ENCODE measurements around the gene PCDHB16. TPM values are rescaled to one million over a fixed set of nuclear protein-coding genes. Genes with fewer than 3 reads are reported as not detected.
"Not testable (repeated sequence)": the region's sequence is repeated elsewhere in the genome, so short reads cannot be mapped to it uniquely, and the experiment has no call there.

Gene PCDHB16
- total RNA-seq, 1 donor from 2014 or later = 12.3 TPM

DNA sequence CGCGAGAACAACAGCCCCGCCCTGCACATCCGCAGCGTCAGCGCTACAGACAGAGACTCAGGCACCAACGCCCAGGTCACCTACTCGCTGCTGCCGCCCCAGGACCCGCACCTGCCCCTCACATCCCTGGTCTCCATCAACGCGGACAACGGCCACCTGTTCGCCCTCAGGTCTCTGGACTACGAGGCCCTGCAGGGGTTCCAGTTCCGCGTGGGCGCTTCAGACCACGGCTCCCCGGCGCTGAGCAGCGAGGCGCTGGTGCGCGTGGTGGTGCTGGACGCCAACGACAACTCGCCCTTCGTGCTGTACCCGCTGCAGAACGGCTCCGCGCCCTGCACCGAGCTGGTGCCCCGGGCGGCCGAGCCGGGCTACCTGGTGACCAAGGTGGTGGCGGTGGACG is 33.3 kb downstream of the PCDHB16 start:
- DNase-seq (ENCODE audit: extremely low spot score in 2 of 2); H3K36me3 ChIP-seq; H3K4me1 ChIP-seq; H3K27me3 ChIP-seq; intact Hi-C loops (cut with DNase I); H3K27ac ChIP-seq; H3K4me3 ChIP-seq: not testable (repeated sequence)
- H3K9me3 ChIP-seq = peaks cover 31% of the 10 kb centered on the region

DNA sequence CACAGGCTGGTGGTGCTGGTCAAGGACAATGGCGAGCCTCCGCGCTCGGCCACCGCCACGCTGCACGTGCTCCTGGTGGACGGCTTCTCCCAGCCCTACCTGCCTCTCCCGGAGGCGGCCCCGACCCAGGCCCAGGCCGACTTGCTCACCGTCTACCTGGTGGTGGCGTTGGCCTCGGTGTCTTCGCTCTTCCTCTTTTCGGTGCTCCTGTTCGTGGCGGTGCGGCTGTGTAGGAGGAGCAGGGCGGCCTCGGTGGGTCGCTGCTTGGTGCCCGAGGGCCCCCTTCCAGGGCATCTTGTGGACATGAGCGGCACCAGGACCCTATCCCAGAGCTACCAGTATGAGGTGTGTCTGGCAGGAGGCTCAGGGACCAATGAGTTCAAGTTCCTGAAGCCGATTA is 33.8 kb downstream of the PCDHB16 start:
- H3K9me3 ChIP-seq = peaks cover 28% of the 10 kb centered on the region
- H3K4me1 ChIP-seq; H3K4me3 ChIP-seq; H3K27me3 ChIP-seq; DNase-seq (ENCODE audit: extremely low spot score in 2 of 2); H3K27ac ChIP-seq; intact Hi-C loops (cut with DNase I); H3K36me3 ChIP-seq: not testable (repeated sequence)

DNA sequence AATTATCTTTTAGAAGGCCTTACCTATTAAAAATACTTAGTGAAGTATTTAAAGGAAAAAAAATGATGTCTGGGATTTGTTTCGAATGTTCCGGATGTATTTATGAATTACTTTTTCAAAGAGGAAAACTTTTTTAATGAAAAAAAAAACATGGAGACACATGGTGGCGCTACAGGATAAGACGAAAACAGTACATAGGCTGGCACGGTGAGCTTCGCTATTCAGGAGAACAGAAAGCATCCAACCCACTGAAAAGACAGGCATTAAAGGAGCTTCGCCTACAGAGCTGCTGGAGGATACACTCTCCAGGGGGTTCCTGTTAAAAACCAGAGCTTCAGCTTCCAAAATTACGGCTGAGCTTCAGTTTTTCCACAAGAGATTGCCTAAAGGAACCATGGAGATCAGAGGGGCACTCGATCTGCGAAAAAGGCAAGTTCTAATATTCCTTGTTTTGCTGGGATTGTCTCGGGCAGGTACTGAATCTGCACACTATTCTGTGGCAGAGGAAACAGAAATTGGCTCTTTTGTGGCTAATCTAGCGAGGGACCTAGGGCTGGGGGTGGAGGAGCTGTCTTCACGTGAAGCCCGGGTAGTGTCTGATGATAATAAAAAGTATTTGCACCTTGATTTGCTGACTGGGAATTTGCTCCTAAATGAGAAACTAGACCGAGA is 41.1 kb downstream of the PCDHB16 start, which contains the start of gene PCDHB14:
Gene PCDHB14, plus strand, starts transcription at position 232 of the 672 bp plus-strand sequence. Its CDS starts 163 bp downstream, at position 395.
- intact Hi-C loops (cut with DNase I) = no loop called here
- TF ChIP-seq POLR2A (IDR thresholded peaks at IDR 0.05) = no peak
- TF ChIP-seq, protein P1, sequence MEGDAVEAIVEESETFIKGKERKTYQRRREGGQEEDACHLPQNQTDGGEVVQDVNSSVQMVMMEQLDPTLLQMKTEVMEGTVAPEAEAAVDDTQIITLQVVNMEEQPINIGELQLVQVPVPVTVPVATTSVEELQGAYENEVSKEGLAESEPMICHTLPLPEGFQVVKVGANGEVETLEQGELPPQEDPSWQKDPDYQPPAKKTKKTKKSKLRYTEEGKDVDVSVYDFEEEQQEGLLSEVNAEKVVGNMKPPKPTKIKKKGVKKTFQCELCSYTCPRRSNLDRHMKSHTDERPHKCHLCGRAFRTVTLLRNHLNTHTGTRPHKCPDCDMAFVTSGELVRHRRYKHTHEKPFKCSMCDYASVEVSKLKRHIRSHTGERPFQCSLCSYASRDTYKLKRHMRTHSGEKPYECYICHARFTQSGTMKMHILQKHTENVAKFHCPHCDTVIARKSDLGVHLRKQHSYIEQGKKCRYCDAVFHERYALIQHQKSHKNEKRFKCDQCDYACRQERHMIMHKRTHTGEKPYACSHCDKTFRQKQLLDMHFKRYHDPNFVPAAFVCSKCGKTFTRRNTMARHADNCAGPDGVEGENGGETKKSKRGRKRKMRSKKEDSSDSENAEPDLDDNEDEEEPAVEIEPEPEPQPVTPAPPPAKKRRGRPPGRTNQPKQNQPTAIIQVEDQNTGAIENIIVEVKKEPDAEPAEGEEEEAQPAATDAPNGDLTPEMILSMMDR (IDR thresholded peaks at IDR 0.05) = no peak
- TF ChIP-seq POLR2AphosphoS5 (IDR thresholded peaks at IDR 0.05; ENCODE audit: insufficient read depth in 1 of 2, low read depth in 1 of 2) = no peak
- no peak for DNase-seq (ENCODE audit: extremely low spot score in 2 of 2)
- H3K36me3 ChIP-seq = peaks cover 0 to 3% of the 10 kb centered on the region in 2 donors
- H3K27ac ChIP-seq = no peak within 1 kb of the TSS
- peaks cover 49% of the 10 kb centered on the region for H3K9me3 ChIP-seq
- H3K4me1 ChIP-seq = no peaks in the 10 kb centered on the region
- peak within 1 kb of the TSS; percentile 5 to 23 for H3K4me3 ChIP-seq
- no peaks in the 10 kb centered on the region for H3K27me3 ChIP-seq

DNA sequence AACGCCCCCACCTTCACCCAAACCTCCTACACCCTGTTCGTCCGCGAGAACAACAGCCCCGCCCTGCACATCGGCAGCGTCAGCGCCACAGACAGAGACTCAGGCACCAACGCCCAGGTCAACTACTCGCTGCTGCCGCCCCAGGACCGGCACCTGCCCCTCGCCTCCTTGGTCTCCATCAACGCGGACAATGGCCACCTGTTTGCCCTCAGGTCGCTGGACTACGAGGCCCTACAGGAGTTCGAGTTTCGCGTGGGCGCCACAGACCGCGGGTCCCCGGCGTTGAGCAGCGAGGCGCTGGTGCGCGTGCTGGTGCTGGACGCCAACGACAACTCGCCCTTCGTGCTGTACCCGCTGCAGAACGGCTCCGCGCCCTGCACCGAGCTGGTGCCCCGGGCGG is 42.7 kb downstream of the PCDHB16 start:
- DNase-seq (ENCODE audit: extremely low spot score in 2 of 2); intact Hi-C loops (cut with DNase I); H3K27me3 ChIP-seq; H3K4me1 ChIP-seq; H3K36me3 ChIP-seq; H3K4me3 ChIP-seq; H3K27ac ChIP-seq: not testable (repeated sequence)
- peaks cover 40% of the 10 kb centered on the region for H3K9me3 ChIP-seq

DNA sequence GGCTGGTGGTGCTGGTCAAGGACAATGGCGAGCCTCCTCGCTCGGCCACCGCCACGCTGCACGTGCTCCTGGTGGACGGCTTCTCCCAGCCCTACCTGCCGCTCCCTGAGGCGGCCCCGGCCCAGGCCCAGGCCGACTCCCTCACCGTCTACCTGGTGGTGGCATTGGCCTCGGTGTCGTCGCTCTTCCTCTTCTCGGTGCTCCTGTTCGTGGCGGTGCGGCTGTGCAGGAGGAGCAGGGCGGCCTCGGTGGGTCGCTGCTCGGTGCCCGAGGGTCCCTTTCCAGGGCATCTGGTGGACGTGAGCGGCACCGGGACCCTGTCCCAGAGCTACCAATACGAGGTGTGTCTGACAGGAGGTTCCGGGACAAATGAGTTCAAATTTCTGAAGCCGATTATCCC is 43.2 kb downstream of the PCDHB16 start:
- H3K27me3 ChIP-seq = not testable (repeated sequence)
- peaks cover 40% of the 10 kb centered on the region for H3K9me3 ChIP-seq

DNA sequence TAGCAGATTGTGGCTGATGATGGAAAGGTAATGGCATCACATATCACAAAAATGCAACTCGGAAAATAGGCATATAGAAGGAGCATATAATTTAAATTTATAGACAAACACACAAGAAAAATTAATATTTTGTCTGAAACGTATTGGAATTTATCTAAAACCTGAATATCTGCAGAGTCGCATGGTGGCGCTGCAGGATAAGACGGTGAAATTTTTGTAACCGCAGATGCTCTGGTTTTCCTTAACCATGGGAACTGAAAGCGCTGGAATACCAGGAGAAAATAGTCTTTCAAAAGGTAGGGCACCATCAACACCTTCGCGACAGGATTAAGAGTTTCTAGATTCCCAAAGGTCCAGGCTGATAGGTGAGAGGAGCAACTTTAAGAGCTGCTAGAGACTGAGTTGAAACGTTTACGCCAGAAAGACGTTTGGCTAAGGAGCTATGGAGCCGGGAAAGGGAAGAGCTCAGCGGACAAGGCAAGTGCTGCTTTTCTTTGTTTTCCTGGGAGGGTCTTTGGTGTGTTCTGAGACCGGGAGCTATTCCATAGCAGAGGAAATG is 52.0 kb downstream of the PCDHB16 start:
- no peaks in the 10 kb centered on the region for H3K27me3 ChIP-seq
- H3K4me3 ChIP-seq = peak overlapping the region; percentile 9 to 25
- H3K9me3 ChIP-seq = peaks cover 71% of the 10 kb centered on the region
- intact Hi-C loops (cut with DNase I) = no loop called here
- H3K36me3 ChIP-seq = no peaks in the 10 kb centered on the region
- H3K27ac ChIP-seq = no peak overlapping the region
- no peak for DNase-seq (ENCODE audit: extremely low spot score in 2 of 2)
- TF ChIP-seq POLR2AphosphoS5 (IDR thresholded peaks at IDR 0.05; ENCODE audit: insufficient read depth in 1 of 2, low read depth in 1 of 2) (no peak), POLR2A (IDR thresholded peaks at IDR 0.05) (no peak)
- TF ChIP-seq, protein P1 (IDR thresholded peaks at IDR 0.05) = no peak
- H3K4me1 ChIP-seq = no peaks in the 10 kb centered on the region

More for the DNA sequence above, 43.2 kb downstream of the PCDHB16 start:
- intact Hi-C loops (cut with DNase I); H3K27ac ChIP-seq; H3K4me3 ChIP-seq; H3K4me1 ChIP-seq; H3K36me3 ChIP-seq; DNase-seq (ENCODE audit: extremely low spot score in 2 of 2): not testable (repeated sequence)

Other genes with a start within 250 kb of the PCDHB16 start
- gene PCDHAC2, start 215.9 kb upstream of the PCDHB16 start, total RNA-seq = 3.9 TPM
- not detected for gene PCDHB1, start 131.0 kb upstream of the PCDHB16 start, total RNA-seq
- gene PCDHB2, start 87.8 kb upstream of the PCDHB16 start, total RNA-seq = 3.4 TPM
- 2.0 TPM for gene PCDHB3, start 81.9 kb upstream of the PCDHB16 start, total RNA-seq
- 8.3 TPM for gene PCDHB4, start 60.6 kb upstream of the PCDHB16 start, total RNA-seq
- gene PCDHB5, start 47.2 kb upstream of the PCDHB16 start, total RNA-seq = 2.9 TPM
- gene PCDHB6, start 32.3 kb upstream of the PCDHB16 start, total RNA-seq = not detected
- gene PCDHB7, start 9.7 kb upstream of the PCDHB16 start, total RNA-seq = 0.98 TPM
- gene PCDHB8, start 4.6 kb upstream of the PCDHB16 start, total RNA-seq = 0.25 TPM
- 3.7 TPM for gene PCDHB9, start 4.8 kb downstream of the PCDHB16 start, total RNA-seq
- 3.2 TPM for gene PCDHB10, start 10.0 kb downstream of the PCDHB16 start, total RNA-seq
- 2.2 TPM for gene PCDHB11, start 17.2 kb downstream of the PCDHB16 start, total RNA-seq
- 2.5 TPM for gene PCDHB12, start 26.3 kb downstream of the PCDHB16 start, total RNA-seq
- gene PCDHB13, start 31.5 kb downstream of the PCDHB16 start, total RNA-seq = 3.7 TPM
- gene PCDHB14, start 41.0 kb downstream of the PCDHB16 start, total RNA-seq = 4.2 TPM
- gene PCDHB15, start 63.0 kb downstream of the PCDHB16 start, total RNA-seq = 3.2 TPM
- gene SLC25A2, start 121.7 kb downstream of the PCDHB16 start, total RNA-seq = not detected
- 53.8 TPM for gene TAF7, start 138.4 kb downstream of the PCDHB16 start, total RNA-seq
- not detected for gene PCDHGA1, start 148.1 kb downstream of the PCDHB16 start, total RNA-seq
- gene PCDHGA2, start 156.4 kb downstream of the PCDHB16 start, total RNA-seq = 6.1 TPM
- 3.4 TPM for gene PCDHGA3, start 161.4 kb downstream of the PCDHB16 start, total RNA-seq
- 3.9 TPM for gene PCDHGB1, start 167.7 kb downstream of the PCDHB16 start, total RNA-seq
- gene PCDHGA4, start 172.6 kb downstream of the PCDHB16 start, total RNA-seq = 3.9 TPM
- 8.3 TPM for gene PCDHGB2, start 177.6 kb downstream of the PCDHB16 start, total RNA-seq
- 8.6 TPM for gene PCDHGA5, start 181.8 kb downstream of the PCDHB16 start, total RNA-seq
- gene PCDHGB3, start 187.9 kb downstream of the PCDHB16 start, total RNA-seq = 5.4 TPM
- 6.4 TPM for gene PCDHGA6, start 191.5 kb downstream of the PCDHB16 start, total RNA-seq
- gene PCDHGA7, start 200.4 kb downstream of the PCDHB16 start, total RNA-seq = 5.2 TPM
- gene PCDHGB4, start 205.3 kb downstream of the PCDHB16 start, total RNA-seq = 10.3 TPM
- 6.4 TPM for gene PCDHGA8, start 210.2 kb downstream of the PCDHB16 start, total RNA-seq
- 15.0 TPM for gene PCDHGB5, start 215.6 kb downstream of the PCDHB16 start, total RNA-seq
- gene PCDHGA9, start 220.4 kb downstream of the PCDHB16 start, total RNA-seq = 8.8 TPM
- 12.5 TPM for gene PCDHGB6, start 225.6 kb downstream of the PCDHB16 start, total RNA-seq
- 10.6 TPM for gene PCDHGA10, start 230.6 kb downstream of the PCDHB16 start, total RNA-seq
- gene PCDHGB7, start 235.3 kb downstream of the PCDHB16 start, total RNA-seq = 14.2 TPM
- gene PCDHGA11, start 238.7 kb downstream of the PCDHB16 start, total RNA-seq = 6.6 TPM
- gene PCDHGA12, start 248.1 kb downstream of the PCDHB16 start, total RNA-seq = 10.6 TPM